GM13977 (cell line): ENCODE results near the gene RANBP9.

Source experiments
- DNase-seq: peaks from one replicate; pipeline ENCODE4 v3.0.0; 2012; ENCODE audit warnings: low spot score
- in situ Hi-C: fragments of 300-500 bp; cut with MboI; formaldehyde crosslinking; loops from one replicate; pipeline ENCODE4 v1.12.0; 2022; ENCODE audit warnings: low sequenced_read_pairs, low pct_unique_long_range_greater_than_20kb, mixed read lengths, inconsistent platforms; ENCODE audit not compliant: unreplicated experiment
- TF ChIP-seq, protein P1 (sequence below): IDR thresholded peaks from 2 replicates; pipeline ENCODE4 v1.5.1; 2012; ENCODE audit warnings: mild to moderate bottlenecking, control low read depth; ENCODE audit not compliant: insufficient read depth; ENCODE audit errors: extremely low read depth, missing control alignments

The RANBP9 gene

DNA sequence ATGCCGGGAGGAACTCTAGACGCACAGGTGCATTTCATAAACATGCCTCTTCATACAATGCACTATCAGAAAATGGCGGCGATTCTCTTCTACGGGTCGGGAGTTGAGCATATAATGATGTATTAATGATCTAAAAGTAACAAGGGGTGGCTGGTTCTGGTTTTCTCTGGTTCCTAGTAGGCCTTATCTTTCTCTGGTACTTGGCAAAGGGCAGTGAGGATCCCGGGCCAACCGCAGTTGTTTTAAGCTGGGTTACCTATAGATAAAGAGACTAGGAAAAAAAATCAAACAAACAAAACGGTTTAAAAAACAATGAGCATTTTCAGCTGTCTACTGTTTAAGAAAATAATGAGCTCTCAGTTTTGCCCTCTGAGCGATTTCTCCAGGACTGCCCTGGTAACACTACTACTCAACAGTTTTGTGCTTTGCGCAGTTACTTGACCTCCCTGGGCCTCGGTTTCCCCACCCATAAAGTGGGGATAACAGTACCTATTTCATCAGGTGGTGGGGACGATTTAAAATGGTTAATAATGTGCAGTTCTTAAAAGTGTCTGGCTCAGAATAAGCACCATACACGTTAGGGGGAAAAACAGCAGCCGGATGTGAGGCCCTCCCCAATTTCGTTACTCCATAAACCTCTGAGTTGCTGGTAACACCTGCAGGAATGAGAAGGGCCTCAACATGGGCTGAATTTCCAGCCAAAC, 138.5 kb downstream of the RANBP9 start:
- in situ Hi-C loops = no loop called here

GRCh38 chr6:13572240-13572639, 139.4 kb downstream of the RANBP9 start:
- in situ Hi-C loops = no loop called here
- TF ChIP-seq, protein P1, sequence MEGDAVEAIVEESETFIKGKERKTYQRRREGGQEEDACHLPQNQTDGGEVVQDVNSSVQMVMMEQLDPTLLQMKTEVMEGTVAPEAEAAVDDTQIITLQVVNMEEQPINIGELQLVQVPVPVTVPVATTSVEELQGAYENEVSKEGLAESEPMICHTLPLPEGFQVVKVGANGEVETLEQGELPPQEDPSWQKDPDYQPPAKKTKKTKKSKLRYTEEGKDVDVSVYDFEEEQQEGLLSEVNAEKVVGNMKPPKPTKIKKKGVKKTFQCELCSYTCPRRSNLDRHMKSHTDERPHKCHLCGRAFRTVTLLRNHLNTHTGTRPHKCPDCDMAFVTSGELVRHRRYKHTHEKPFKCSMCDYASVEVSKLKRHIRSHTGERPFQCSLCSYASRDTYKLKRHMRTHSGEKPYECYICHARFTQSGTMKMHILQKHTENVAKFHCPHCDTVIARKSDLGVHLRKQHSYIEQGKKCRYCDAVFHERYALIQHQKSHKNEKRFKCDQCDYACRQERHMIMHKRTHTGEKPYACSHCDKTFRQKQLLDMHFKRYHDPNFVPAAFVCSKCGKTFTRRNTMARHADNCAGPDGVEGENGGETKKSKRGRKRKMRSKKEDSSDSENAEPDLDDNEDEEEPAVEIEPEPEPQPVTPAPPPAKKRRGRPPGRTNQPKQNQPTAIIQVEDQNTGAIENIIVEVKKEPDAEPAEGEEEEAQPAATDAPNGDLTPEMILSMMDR = no peak
- no peak for DNase-seq

More for the DNA sequence above, 138.5 kb downstream of the RANBP9 start:
- no peak for DNase-seq
- TF ChIP-seq, protein P1 = no peak
